A172 (cell line): ENCODE results near the gene CYP39A1. TPM values are rescaled to one million over a fixed set of nuclear protein-coding genes. Genes with fewer than 3 reads are reported as not detected.
"Not testable (repeated sequence)": the region's sequence is repeated elsewhere in the genome, so short reads cannot be mapped to it uniquely, and the experiment has no call there.

ENCODE experiments used
- DNase-seq: peaks from one replicate; pipeline ENCODE4 v3.0.0-alpha.2; 2015; ENCODE audit warnings: low spot score
- total RNA-seq: library from RNA; depleted of rRNA; stranded (reverse); fragments of >200 nt; shearing (Covaris generic); gene quantifications from 2 replicates; pipeline ENCODE4 v1.2.3, GENCODE V29; 2014

The CYP39A1 gene
- total RNA-seq, 1 experiment from 2014 or later = not detected

- DNase-seq = no peak
These were observed 3.6 kb downstream of the CYP39A1 start for GRCh38 chr6:46648869-46649492.

GRCh38 chr6:46648108-46648507, 4.5 kb downstream of the CYP39A1 start:
- not testable (repeated sequence) for DNase-seq

- DNase-seq = no peak
These were observed 7.4 kb downstream of the CYP39A1 start for GRCh38 chr6:46645265-46645664.

GRCh38 chr6:46642928-46643751, 9.5 kb downstream of the CYP39A1 start:
- no peak for DNase-seq

GRCh38 chr6:46638650-46639049, 14.0 kb downstream of the CYP39A1 start:
- no peak for DNase-seq

GRCh38 chr6:46637933-46638332, 14.7 kb downstream of the CYP39A1 start:
- no peak for DNase-seq

GRCh38 chr6:46637145-46637544, 15.5 kb downstream of the CYP39A1 start:
- DNase-seq = no peak

GRCh38 chr6:46635462-46635861, 17.2 kb downstream of the CYP39A1 start:
- no peak for DNase-seq

GRCh38 chr6:46632053-46632452, 20.6 kb downstream of the CYP39A1 start:
- DNase-seq = no peak

GRCh38 chr6:46629691-46630090, 22.9 kb downstream of the CYP39A1 start:
- no peak for DNase-seq

GRCh38 chr6:46628976-46629375, 23.6 kb downstream of the CYP39A1 start:
- DNase-seq = no peak

- DNase-seq = no peak
These were observed 24.1 kb downstream of the CYP39A1 start for GRCh38 chr6:46628498-46628897.

- no peak for DNase-seq
These were observed 25.6 kb downstream of the CYP39A1 start for GRCh38 chr6:46626976-46627375.

- DNase-seq = no peak
These were observed 26.2 kb downstream of the CYP39A1 start for GRCh38 chr6:46626228-46626909.

- no peak for DNase-seq
These were observed 33.9 kb downstream of the CYP39A1 start for GRCh38 chr6:46618726-46619125.

- DNase-seq = no peak
These were observed 40.0 kb downstream of the CYP39A1 start for GRCh38 chr6:46612645-46613044.

GRCh38 chr6:46610862-46611553, 41.6 kb downstream of the CYP39A1 start:
- no peak for DNase-seq

GRCh38 chr6:46606338-46606737, 46.3 kb downstream of the CYP39A1 start:
- no peak for DNase-seq

GRCh38 chr6:46605091-46605797, 47.4 kb downstream of the CYP39A1 start:
- no peak for DNase-seq

GRCh38 chr6:46598215-46598614, 54.4 kb downstream of the CYP39A1 start:
- no peak for DNase-seq

GRCh38 chr6:46592740-46593139, 59.9 kb downstream of the CYP39A1 start:
- DNase-seq = no peak
